Transverse colon (tissue), 4 donors: ENCODE results near the gene CBR1. TPM values are rescaled to one million over a fixed set of nuclear protein-coding genes. Genes with fewer than 3 reads are reported as not detected.
A peak's percentile ranks its signal among the peaks of the same experiment; 100 is the strongest.

Experiments
- DNase-seq: peaks from one replicate; pipeline ENCODE4 v3.0.0-alpha.2; 2019
- H3K27ac ChIP-seq, 4 donors: fragments of 200-600 bp; sonication (generic); 2 replicates each; pipeline ENCODE4 v1.5.1; 2016 to 2018; ENCODE audit warnings: inconsistent platforms in 4 of 4
- H3K27me3 ChIP-seq: fragments of 200-600 bp; sonication (generic); 2 replicates; pipeline ENCODE4 v1.5.1; 2017; ENCODE audit warnings: inconsistent platforms
- H3K36me3 ChIP-seq, 4 donors: fragments of 200-600 bp; sonication (generic); 2 replicates each; pipeline ENCODE4 v1.5.1; 2017 to 2019; ENCODE audit warnings: inconsistent platforms in 4 of 4
- H3K4me1 ChIP-seq, 4 donors: fragments of 200-600 bp; sonication (generic); 2 replicates each; pipeline ENCODE4 v1.5.1; 2017 to 2020; ENCODE audit warnings: inconsistent platforms in 4 of 4
- H3K4me3 ChIP-seq, 4 donors: fragments of 200-600 bp; sonication (generic); 1 replicate in 1 of 4; 2 replicates in 3 of 4; pipeline versions ENCODE4 v1.5.1 to v1.6.1; 2017 to 2019; ENCODE audit warnings: inconsistent platforms in 4 of 4
- H3K9me3 ChIP-seq, 2 donors: fragments of 200-600 bp; sonication (generic); 2 replicates each; pipeline ENCODE4 v1.5.1; 2017 to 2019; ENCODE audit warnings: inconsistent platforms in 2 of 2
- EP300 ChIP-seq: sonication (generic); formaldehyde crosslinking; IDR thresholded peaks from one replicate; pipeline ENCODE4 v1.6.1; 2017; ENCODE audit warnings: antibody characterized with exemption, low read depth
- POLR2A ChIP-seq: fragments of 450-650 bp; IDR thresholded peaks from one replicate; pipeline ENCODE4 v1.6.1; 2016; ENCODE audit warnings: antibody characterized with exemption, mild to moderate bottlenecking, moderate library complexity
- POLR2AphosphoS5 ChIP-seq, 3 donors: sonication (generic); formaldehyde crosslinking; IDR thresholded peaks; one replicate each; pipeline ENCODE4 v1.6.1; 2016; ENCODE audit warnings: antibody characterized with exemption in 3 of 3
- WGBS, 2 donors: methylation state at CpG; one replicate each; pipeline ENCODE4 v1.1.5; 2018; ENCODE audit warnings: low coverage in 1 of 2; 5-methylcytosine and 5-hydroxymethylcytosine counted together
- in situ Hi-C, 4 donors: fragments of 200-750 bp; cut with MboI; loops; one replicate each; pipeline versions ENCODE4 v1.15.0 to v1.15.1; 2017; ENCODE audit warnings: low sequenced_read_pairs in 3 of 4, low pct_ligation_motif_present in 1 of 4, low pct_unique_long_range_greater_than_20kb in 1 of 4
- intact Hi-C: fragments of 100-400 bp; cut with DNase I; formaldehyde crosslinking; loops from one replicate; pipeline ENCODE4 v1.15.1; 2023; ENCODE audit warnings: low total_unique reads
- total RNA-seq, 4 donors: library from RNA; depleted of rRNA; stranded (reverse); fragments of >200 nt; gene quantifications; one replicate each; pipeline ENCODE4 v1.1.0, GENCODE V29; 2016
- TF ChIP-seq, protein P1 (sequence below), 5 experiments: fragments of 200-600 bp in 3 of 5; fragments of 450-650 bp in 2 of 5; sonication (generic) in 3 of 5; IDR thresholded peaks; 1 replicate in 2 of 5; 2 replicates in 3 of 5; pipeline ENCODE4 v1.5.1; 2016 to 2017; ENCODE audit warnings: antibody characterized with exemption in 5 of 5, inconsistent platforms in 3 of 5, mild to moderate bottlenecking in 2 of 5, moderate library complexity in 1 of 5

CBR1 gene
- total RNA-seq, 4 donors from 2014 or later: 277 to 625 (median 324) TPM

DNA sequence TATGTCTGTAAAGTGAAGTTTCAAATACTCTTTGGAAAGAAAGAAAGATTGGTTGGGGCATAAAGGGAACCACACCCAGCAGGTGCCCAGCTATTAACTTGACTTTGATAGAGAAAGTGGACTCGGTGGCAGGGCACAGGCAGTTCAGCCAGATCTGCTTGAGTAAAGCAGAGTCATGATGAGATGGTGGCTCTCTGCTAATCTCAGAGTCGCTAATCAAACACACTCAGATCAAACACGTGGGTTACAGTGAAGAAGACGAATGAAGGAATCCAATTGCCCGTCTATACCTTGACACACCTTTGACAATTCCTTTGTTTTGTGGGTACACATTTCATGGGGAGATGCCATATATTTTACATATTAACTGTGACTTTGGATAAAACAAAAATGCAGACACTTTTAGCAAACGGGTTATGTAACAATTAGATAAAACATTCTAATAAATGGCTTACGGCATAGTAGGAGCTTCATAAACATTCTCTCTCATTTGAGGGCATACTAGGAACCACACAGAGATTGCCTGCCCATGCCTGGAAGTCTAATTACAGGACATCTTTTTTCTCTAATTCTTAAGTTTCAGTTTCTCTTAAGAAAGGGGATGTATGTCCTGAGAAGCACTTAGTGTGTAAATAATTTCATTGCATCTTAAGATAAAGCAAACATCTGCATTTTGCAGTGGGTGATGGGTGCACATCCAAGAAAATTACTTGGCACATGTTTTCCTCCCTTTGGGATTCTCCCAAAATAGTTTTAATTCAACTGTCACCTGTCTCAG is 7.2 kb downstream of the CBR1 start:
- Histone ChIP-seq H3K4me3 (no peak overlapping the region), H3K27me3 (no peaks in the 10 kb centered on the region), H3K27ac (peak overlapping the region in 3 of 4 donors; percentile 8 to 48 (median 23)), H3K4me1 (peaks cover 0 to 53% (median 3%) of the 10 kb centered on the region in 4 donors), H3K9me3 (no peaks in the 10 kb centered on the region), H3K36me3 (peaks cover 0 to 11% (median 0%) of the 10 kb centered on the region in 4 donors)
- TF ChIP-seq EP300: no peak
- intact Hi-C loops: no loop called here
- 52 to 53% methylated on average over 7 of the region's 7 CpGs for WGBS, 2 donors
- peak; percentile 53 for DNase-seq
- in situ Hi-C loops: no loop called here

DNA sequence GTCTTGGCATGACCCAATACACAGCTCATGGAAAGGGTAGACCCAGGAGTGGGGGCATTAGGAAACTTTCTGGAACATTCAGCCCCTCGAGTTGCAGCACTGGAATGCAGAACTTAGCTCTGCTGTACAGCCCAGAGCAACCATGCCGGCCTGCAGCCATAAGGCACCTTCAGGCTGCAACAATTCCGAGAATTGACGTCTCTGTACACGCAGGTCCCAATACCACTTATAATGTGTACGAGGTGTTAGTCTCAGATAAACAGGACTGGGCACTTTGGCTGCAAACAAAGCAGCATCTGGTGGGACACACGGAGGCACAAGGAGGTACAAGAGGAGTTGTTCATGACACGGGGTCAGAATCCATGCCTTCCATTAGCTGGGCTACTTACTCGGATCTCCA is 7.9 kb downstream of the CBR1 start:
- no peak for DNase-seq
- Histone ChIP-seq H3K9me3 (no peaks in the 10 kb centered on the region), H3K27ac (no peak overlapping the region), H3K4me3 (no peak overlapping the region), H3K36me3 (peaks cover 0 to 4% (median 0%) of the 10 kb centered on the region in 4 donors), H3K4me1 (peaks cover 0 to 47% (median 0%) of the 10 kb centered on the region in 4 donors), H3K27me3 (no peaks in the 10 kb centered on the region)
- in situ Hi-C loops (no loop called here), intact Hi-C loops (no loop called here)
- WGBS, 2 donors: 71 to 91% methylated on average over 4 to 9 of the region's 9 CpGs
- no peak for TF ChIP-seq EP300
- TF ChIP-seq, protein P1, sequence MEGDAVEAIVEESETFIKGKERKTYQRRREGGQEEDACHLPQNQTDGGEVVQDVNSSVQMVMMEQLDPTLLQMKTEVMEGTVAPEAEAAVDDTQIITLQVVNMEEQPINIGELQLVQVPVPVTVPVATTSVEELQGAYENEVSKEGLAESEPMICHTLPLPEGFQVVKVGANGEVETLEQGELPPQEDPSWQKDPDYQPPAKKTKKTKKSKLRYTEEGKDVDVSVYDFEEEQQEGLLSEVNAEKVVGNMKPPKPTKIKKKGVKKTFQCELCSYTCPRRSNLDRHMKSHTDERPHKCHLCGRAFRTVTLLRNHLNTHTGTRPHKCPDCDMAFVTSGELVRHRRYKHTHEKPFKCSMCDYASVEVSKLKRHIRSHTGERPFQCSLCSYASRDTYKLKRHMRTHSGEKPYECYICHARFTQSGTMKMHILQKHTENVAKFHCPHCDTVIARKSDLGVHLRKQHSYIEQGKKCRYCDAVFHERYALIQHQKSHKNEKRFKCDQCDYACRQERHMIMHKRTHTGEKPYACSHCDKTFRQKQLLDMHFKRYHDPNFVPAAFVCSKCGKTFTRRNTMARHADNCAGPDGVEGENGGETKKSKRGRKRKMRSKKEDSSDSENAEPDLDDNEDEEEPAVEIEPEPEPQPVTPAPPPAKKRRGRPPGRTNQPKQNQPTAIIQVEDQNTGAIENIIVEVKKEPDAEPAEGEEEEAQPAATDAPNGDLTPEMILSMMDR (IDR thresholded peaks at IDR 0.05): no peak
- no peak for TF ChIP-seq POLR2A
- TF ChIP-seq POLR2AphosphoS5 (IDR thresholded peaks at IDR 0.05): no peak

DNA sequence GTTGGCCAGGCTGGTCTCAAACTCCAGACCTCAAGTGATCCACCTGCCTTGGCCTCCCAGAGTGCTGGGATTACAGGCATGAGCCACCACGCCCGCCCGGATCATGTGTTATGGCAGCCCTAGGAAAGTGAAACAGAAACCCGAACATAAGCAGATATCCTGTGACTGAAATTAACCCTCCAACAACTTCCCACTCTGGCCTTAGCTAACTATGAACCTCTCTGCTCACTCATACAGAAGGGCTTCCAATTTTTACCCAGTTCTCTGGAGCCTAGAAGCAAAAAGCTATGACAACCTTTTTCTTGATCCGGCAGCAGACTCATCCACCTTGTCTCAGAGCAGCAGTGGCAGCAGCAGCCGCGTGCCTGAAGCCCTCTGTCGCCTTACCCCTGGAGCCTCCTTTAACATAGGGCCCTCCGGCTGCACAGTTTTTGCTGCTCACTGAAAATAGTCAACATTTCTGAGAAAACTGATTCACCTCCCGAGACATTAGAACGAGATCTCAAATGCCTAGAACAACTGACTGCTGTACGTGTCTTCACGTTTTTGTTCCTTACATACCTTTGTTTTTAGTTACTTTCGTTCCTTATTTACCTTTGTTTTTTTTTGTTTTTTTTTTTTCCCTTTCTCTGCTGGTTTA is 9.3 kb downstream of the CBR1 start:
- no peak overlapping the region for H3K4me3 ChIP-seq
- intact Hi-C loops: no loop called here
- H3K27me3 ChIP-seq: no peaks in the 10 kb centered on the region
- H3K27ac ChIP-seq: peak overlapping the region in 1 of 4 donors; percentile 46
- no peaks in the 10 kb centered on the region for H3K36me3 ChIP-seq
- TF ChIP-seq POLR2AphosphoS5 (IDR thresholded peaks at IDR 0.05) (no peak), EP300 (no peak), POLR2A (no peak)
- TF ChIP-seq, protein P1 (IDR thresholded peaks at IDR 0.05): no peak
- peaks cover 0 to 34% (median 0%) of the 10 kb centered on the region in 4 donors for H3K4me1 ChIP-seq
- whole genome bisulfite sequencing, 2 donors: 73 to 93% methylated on average over 9 to 14 of the region's 14 CpGs
- in situ Hi-C loops: no loop called here
- H3K9me3 ChIP-seq: no peaks in the 10 kb centered on the region
- DNase-seq: peak; percentile 61

DNA sequence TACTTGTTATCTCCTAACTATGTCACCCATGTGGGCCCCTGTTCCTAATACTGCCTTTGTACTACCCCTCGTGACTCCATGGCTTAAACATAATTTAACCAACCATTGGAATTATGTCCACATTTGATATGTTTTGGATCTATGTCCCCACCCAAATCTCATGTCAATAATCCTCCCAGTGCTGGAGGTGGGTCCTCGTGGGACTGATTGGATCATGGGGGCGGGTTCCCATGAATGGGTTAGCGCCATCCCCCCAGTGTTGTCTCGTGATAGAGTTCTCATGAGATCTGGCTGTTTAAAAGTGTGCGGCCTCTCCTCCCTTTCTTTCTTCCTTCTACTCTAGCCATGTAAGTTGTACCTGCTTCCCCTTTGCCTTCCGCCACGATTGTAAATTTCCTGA is 9.8 kb downstream of the CBR1 start:
- Histone ChIP-seq H3K4me1 (peaks cover 0 to 29% (median 0%) of the 10 kb centered on the region in 4 donors), H3K36me3 (no peaks in the 10 kb centered on the region), H3K27ac (no peak overlapping the region), H3K4me3 (no peak overlapping the region), H3K9me3 (no peaks in the 10 kb centered on the region), H3K27me3 (no peaks in the 10 kb centered on the region)
- DNase-seq: no peak
- intact Hi-C loops: no loop called here
- 94% methylated on average over 8 of the region's 8 CpGs; no CpG with 5 or more reads in 1 of the 2 donors for WGBS, 2 donors
- in situ Hi-C loops: no loop called here
- TF ChIP-seq EP300: no peak

DNA sequence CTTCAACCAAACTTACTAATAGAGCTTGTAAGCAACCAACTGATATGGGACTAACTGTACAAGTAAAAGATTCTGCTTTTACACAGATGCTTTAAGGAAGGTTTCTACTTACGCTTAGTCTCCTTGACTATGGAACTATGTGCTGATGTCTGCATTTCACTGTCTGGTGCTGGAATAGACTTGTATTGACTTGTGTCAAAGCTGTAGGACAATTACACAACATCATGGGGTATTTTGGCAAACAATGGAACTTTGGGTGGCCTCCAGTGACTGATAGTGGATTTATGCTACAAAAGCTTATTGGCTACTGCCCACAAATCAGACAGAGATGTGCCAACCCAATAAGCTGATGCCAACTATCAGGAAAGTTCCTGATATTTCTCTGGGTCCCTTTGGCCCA is 10.6 kb downstream of the CBR1 start:
- TF ChIP-seq POLR2AphosphoS5 (IDR thresholded peaks at IDR 0.05): no peak
- TF ChIP-seq POLR2A: no peak
- TF ChIP-seq, protein P1 (IDR thresholded peaks at IDR 0.05): no peak
- no peak for TF ChIP-seq EP300
- 83% methylated on average over 1 of the region's 1 CpG; no CpG with 5 or more reads in 1 of the 2 donors for WGBS, 2 donors

More for the DNA sequence above, 10.6 kb downstream of the CBR1 start:
- Histone ChIP-seq H3K36me3 (no peaks in the 10 kb centered on the region), H3K4me3 (no peak overlapping the region), H3K4me1 (peaks cover 0 to 24% (median 0%) of the 10 kb centered on the region in 4 donors), H3K9me3 (no peaks in the 10 kb centered on the region), H3K27ac (no peak overlapping the region), H3K27me3 (no peaks in the 10 kb centered on the region)
- intact Hi-C loops (no loop called here), in situ Hi-C loops (no loop called here)
- no peak for DNase-seq
